ENCODE measurements around the gene CS. TPM values are rescaled to one million over a fixed set of nuclear protein-coding genes. Genes with fewer than 3 reads are reported as not detected.
"Not testable (repeated sequence)": the region's sequence is repeated elsewhere in the genome, so short reads cannot be mapped to it uniquely, and the experiment has no call there.

Gene CS
- total and polyA plus RNA-seq, 3 experiments from 2014 or later: 78.8 to 286 (median 279) TPM

DNA sequence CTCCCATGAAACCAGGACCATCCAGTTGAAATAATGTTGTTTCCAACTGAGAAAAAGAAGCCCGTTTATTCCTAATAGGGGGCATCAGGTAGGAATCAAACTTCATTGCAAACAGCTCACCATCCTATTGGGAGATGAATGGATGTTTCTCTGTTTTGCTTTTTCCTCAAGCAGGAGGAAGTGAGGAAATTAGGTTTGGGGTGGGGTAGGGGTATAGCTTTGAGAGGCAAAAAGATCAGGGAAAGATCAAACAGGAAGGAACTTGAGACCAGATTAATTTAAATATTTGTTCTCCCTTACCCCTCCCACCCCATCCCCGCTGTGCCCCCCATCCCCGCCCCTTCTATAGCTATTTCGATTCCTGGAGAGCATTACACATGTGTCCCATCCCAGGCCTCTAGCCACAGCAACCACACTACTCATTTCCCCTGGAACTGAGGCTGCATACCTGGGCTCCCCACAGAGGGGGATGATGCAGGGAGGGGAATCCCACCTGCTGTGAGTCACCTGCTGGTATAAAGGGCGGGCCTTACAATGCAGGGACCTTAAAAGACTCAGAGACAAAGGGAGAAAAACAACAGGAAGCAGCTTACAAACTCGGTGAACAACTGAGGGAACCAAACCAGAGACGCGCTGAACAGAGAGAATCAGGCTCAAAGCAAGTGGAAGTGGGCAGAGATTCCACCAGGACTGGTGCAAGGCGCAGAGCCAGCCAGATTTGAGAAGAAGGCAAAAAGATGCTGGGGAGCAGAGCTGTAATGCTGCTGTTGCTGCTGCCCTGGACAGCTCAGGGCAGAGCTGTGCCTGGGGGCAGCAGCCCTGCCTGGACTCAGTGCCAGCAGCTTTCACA lies 38.4 kb upstream of the CS start, which contains the start of gene IL23A:
TSS of gene IL23A (plus strand) at position 577 of the 850 bp plus-strand sequence. CDS start at position 738, 161 bp downstream.
- Histone ChIP-seq H3K27ac (ENCODE audit: low read depth, low read length) (peak within 1 kb of the TSS; percentile 43), H3K4me3 (ENCODE audit: low read length) (peak within 1 kb of the TSS; percentile 63), H3K36me3 (ENCODE audit: insufficient read depth, low read length) (peaks cover 11% of the 10 kb centered on the region), H3K27me3 (ENCODE audit: insufficient read depth, low read length, poor library complexity, severe bottlenecking) (no peaks in the 10 kb centered on the region), H3K9me3 (ENCODE audit: low read length) (no peaks in the 10 kb centered on the region), H3K4me1 (ENCODE audit: insufficient read depth, low read length) (peaks cover 39% of the 10 kb centered on the region)
- H3K36me3 Mint-ChIP-seq: peaks cover 0 to 38% (median 7%) of the 10 kb centered on the region in 3 donors
- H3K27ac Mint-ChIP-seq: peak within 1 kb of the TSS; percentile 90 to 100 (median 98)
- H3K4me1 Mint-ChIP-seq: peaks cover 32 to 61% (median 50%) of the 10 kb centered on the region in 3 donors
- H3K9me3 Mint-ChIP-seq: peaks cover 0 to 5% (median 0%) of the 10 kb centered on the region in 5 donors
- H3K27me3 Mint-ChIP-seq: peaks cover 0 to 5% of the 10 kb centered on the region in 2 donors
- peak within 1 kb of the TSS; percentile 82 to 94 (median 91) for H3K4me3 Mint-ChIP-seq
- DNase-seq: peak; percentile 67 to 93 (median 82)
- ChIA-PET POLR2A (interaction anchor here (0.6 to 3.1 kb wide), 10 partner anchors 14 to 1445 kb away, joined by 3 to 49 read pairs (median 4); partner anchors contain the start of genes CNPY2, CS, ESYT1 and RNF41), CTCF (interaction anchor here (0.7 to 8.1 kb wide), 7 partner anchors 12 to 220 kb away, joined by 3 to 49 read pairs (median 4); partner anchors contain the start of genes CNPY2, COQ10A, STAT2 and ZC3H10)

GRCh38 chr12:56337753-56338251 lies 37.7 kb upstream of the CS start:
- POLR2A ChIA-PET: interaction anchor here (1.2 to 3.1 kb wide), 5 partner anchors 22 to 1445 kb away, joined by 3 to 49 read pairs (median 6); partner anchors contain the start of genes CNPY2, ESYT1, STAT2 and ZC3H10
- Mint-ChIP-seq H3K36me3 (peaks cover 0 to 34% (median under 1%) of the 10 kb centered on the region in 3 donors), H3K27ac (peak overlapping the region; percentile 90 to 100 (median 98)), H3K9me3 (peaks cover 0 to 5% (median 0%) of the 10 kb centered on the region in 5 donors), H3K27me3 (peaks cover 0 to 5% of the 10 kb centered on the region in 2 donors), H3K4me3 (peak overlapping the region in 6 of 7 donors; percentile 40 to 94 (median 90)), H3K4me1 (peaks cover 39 to 68% (median 58%) of the 10 kb centered on the region in 3 donors)
- Histone ChIP-seq H3K27me3 (ENCODE audit: insufficient read depth, low read length, poor library complexity, severe bottlenecking) (no peaks in the 10 kb centered on the region), H3K36me3 (ENCODE audit: insufficient read depth, low read length) (peaks cover 6% of the 10 kb centered on the region), H3K4me3 (ENCODE audit: low read length) (peak overlapping the region; percentile 22), H3K4me1 (ENCODE audit: insufficient read depth, low read length) (peaks cover 46% of the 10 kb centered on the region), H3K27ac (ENCODE audit: low read depth, low read length) (peak overlapping the region; percentile 43), H3K9me3 (ENCODE audit: low read length) (no peaks in the 10 kb centered on the region)
- CTCF ChIA-PET: interaction anchor here (0.7 to 8.1 kb wide), 5 partner anchors 12 to 220 kb away, joined by 3 to 49 read pairs (median 4); partner anchors contain the start of genes COQ10A, STAT2 and ZC3H10
- no peak for DNase-seq

- Histone ChIP-seq H3K36me3 (ENCODE audit: insufficient read depth, low read length) (peaks cover 5% of the 10 kb centered on the region), H3K4me1 (ENCODE audit: insufficient read depth, low read length) (peaks cover 51% of the 10 kb centered on the region), H3K27ac (ENCODE audit: low read depth, low read length) (peak overlapping the region; percentile 57), H3K27me3 (ENCODE audit: insufficient read depth, low read length, poor library complexity, severe bottlenecking) (no peaks in the 10 kb centered on the region), H3K9me3 (ENCODE audit: low read length) (no peaks in the 10 kb centered on the region), H3K4me3 (ENCODE audit: low read length) (no peak overlapping the region)
- Mint-ChIP-seq H3K27me3 (peaks cover 0 to 5% of the 10 kb centered on the region in 2 donors), H3K27ac (peak overlapping the region; percentile 11 to 99 (median 84)), H3K4me3 (peak overlapping the region in 4 of 7 donors; percentile 8 to 25 (median 20)), H3K9me3 (peaks cover 0 to 5% (median 0%) of the 10 kb centered on the region in 5 donors), H3K4me1 (peaks cover 43 to 72% (median 62%) of the 10 kb centered on the region in 3 donors), H3K36me3 (peaks cover 0 to 25% (median 0%) of the 10 kb centered on the region in 3 donors)
- no peak for DNase-seq
- CTCF ChIA-PET: interaction anchor here (0.6 to 8.1 kb wide), 5 partner anchors 23 to 1050 kb away, joined by 3 to 49 read pairs (median 4); partner anchors contain the start of gene STAT2
- POLR2A ChIA-PET: interaction anchor here (0.6 to 3.1 kb wide), 3 partner anchors 23 to 209 kb away, joined by 3 to 49 read pairs (median 3); partner anchors contain the start of genes ESYT1 and STAT2
Measured at GRCh38 chr12:56336361-56337167, 36.4 kb upstream of the CS start.

DNA sequence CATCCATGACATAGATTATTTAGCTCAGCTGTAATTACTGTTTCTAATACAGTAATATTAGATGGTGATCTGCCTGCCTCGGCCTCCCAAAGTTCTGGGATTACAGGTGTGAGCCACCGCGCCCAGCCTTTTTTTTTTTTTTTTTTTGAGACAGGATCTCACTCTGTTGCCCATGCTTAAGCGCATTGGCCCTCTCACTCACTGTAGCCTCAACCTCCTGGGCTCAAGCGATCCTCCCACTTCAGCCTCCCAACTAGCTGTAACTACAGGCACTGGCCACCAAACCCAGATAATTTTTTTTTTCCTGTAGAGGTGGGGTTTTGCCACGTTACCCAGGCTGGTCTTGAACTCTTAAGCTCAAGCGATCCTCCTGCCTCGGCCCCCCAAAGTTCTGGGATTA lies 35.4 kb upstream of the CS start:
- H3K27me3 ChIP-seq (ENCODE audit: insufficient read depth, low read length, poor library complexity, severe bottlenecking); DNase-seq; H3K36me3 ChIP-seq (ENCODE audit: insufficient read depth, low read length); H3K27me3 Mint-ChIP-seq; POLR2A ChIA-PET; H3K9me3 ChIP-seq (ENCODE audit: low read length); H3K4me3 ChIP-seq (ENCODE audit: low read length); H3K9me3 Mint-ChIP-seq: not testable (repeated sequence)
- peak overlapping the region; percentile 57 for H3K27ac ChIP-seq (ENCODE audit: low read depth, low read length)
- peak overlapping the region in 3 of 8 donors; percentile 100 for H3K27ac Mint-ChIP-seq
- H3K4me3 Mint-ChIP-seq: peak overlapping the region in 2 of 7 donors; percentile 9 to 23
- peaks cover 0 to 24% (median 0%) of the 10 kb centered on the region in 3 donors for H3K36me3 Mint-ChIP-seq
- H3K4me1 ChIP-seq (ENCODE audit: insufficient read depth, low read length): peaks cover 46% of the 10 kb centered on the region
- CTCF ChIA-PET: interaction anchor here (0.7 to 8.1 kb wide), 5 partner anchors 24 to 129 kb away, joined by 3 to 49 read pairs (median 4); partner anchors contain the start of gene STAT2
- peaks cover 43 to 70% (median 66%) of the 10 kb centered on the region in 3 donors for H3K4me1 Mint-ChIP-seq

- no peak for DNase-seq
- Histone ChIP-seq H3K4me1 (ENCODE audit: insufficient read depth, low read length) (peaks cover 35% of the 10 kb centered on the region), H3K27ac (ENCODE audit: low read depth, low read length) (peak overlapping the region; percentile 99), H3K4me3 (ENCODE audit: low read length) (peak overlapping the region; percentile 94), H3K27me3 (ENCODE audit: insufficient read depth, low read length, poor library complexity, severe bottlenecking) (no peaks in the 10 kb centered on the region), H3K9me3 (ENCODE audit: low read length) (no peaks in the 10 kb centered on the region), H3K36me3 (ENCODE audit: insufficient read depth, low read length) (no peaks in the 10 kb centered on the region)
- peak overlapping the region; percentile 100 for H3K27ac Mint-ChIP-seq
- ChIA-PET CTCF (interaction anchor here (1.0 to 8.1 kb wide), 4 partner anchors 17 to 107 kb away, joined by 3 to 49 read pairs (median 4); partner anchors contain the start of gene STAT2), POLR2A (interaction anchor here (2.7 kb wide), 1 partner anchor 25 kb away, joined by 19 read pairs; the partner anchor contains the start of gene STAT2)
- peaks cover 36 to 59% (median 55%) of the 10 kb centered on the region in 3 donors for H3K4me1 Mint-ChIP-seq
- H3K27me3 Mint-ChIP-seq: peaks cover 0 to 5% of the 10 kb centered on the region in 2 donors
- H3K4me3 Mint-ChIP-seq: peak overlapping the region; percentile 96 to 99 (median 97)
- H3K9me3 Mint-ChIP-seq: peaks cover 0 to 5% (median 0%) of the 10 kb centered on the region in 5 donors
- peaks cover 0 to 21% (median 2%) of the 10 kb centered on the region in 3 donors for H3K36me3 Mint-ChIP-seq
Measured at GRCh38 chr12:56334490-56334793, 34.3 kb upstream of the CS start.

GRCh38 chr12:56333679-56334489 lies 33.8 kb upstream of the CS start, which contains the start of gene PAN2:
TSS of gene PAN2 (minus strand) at chr12:56334000. CDS start at chr12:56333094, 906 bp downstream.
- ChIA-PET POLR2A (interaction anchor here (0.9 to 2.7 kb wide), 5 partner anchors 9 to 294 kb away, joined by 3 to 19 read pairs (median 5); partner anchors contain the start of genes CNPY2, STAT2 and TIMELESS), CTCF (interaction anchor here (0.7 to 8.1 kb wide), 7 partner anchors 11 to 112 kb away, joined by 3 to 49 read pairs (median 3); partner anchors contain the start of genes CNPY2, RNF41 and STAT2)
- peak within 1 kb of the TSS; percentile 94 for H3K4me3 ChIP-seq (ENCODE audit: low read length)
- H3K9me3 ChIP-seq (ENCODE audit: low read length): no peaks in the 10 kb centered on the region
- Mint-ChIP-seq H3K36me3 (peaks cover 0 to 19% (median 2%) of the 10 kb centered on the region in 3 donors), H3K4me3 (peak within 1 kb of the TSS; percentile 96 to 99 (median 97)), H3K27me3 (peaks cover 0 to 5% of the 10 kb centered on the region in 2 donors), H3K4me1 (peaks cover 30 to 53% (median 49%) of the 10 kb centered on the region in 3 donors), H3K27ac (peak within 1 kb of the TSS; percentile 100), H3K9me3 (peaks cover 0 to 5% (median 0%) of the 10 kb centered on the region in 5 donors)
- peak within 1 kb of the TSS; percentile 99 for H3K27ac ChIP-seq (ENCODE audit: low read depth, low read length)
- peaks cover 30% of the 10 kb centered on the region for H3K4me1 ChIP-seq (ENCODE audit: insufficient read depth, low read length)
- no peaks in the 10 kb centered on the region for H3K36me3 ChIP-seq (ENCODE audit: insufficient read depth, low read length)
- DNase-seq: peak; percentile 88 to 95 (median 94)
- no peaks in the 10 kb centered on the region for H3K27me3 ChIP-seq (ENCODE audit: insufficient read depth, low read length, poor library complexity, severe bottlenecking)
